ENCODE results near the gene MARK1.

MARK1 gene

GRCh38 chr1:220575718-220576497 lies 48.0 kb downstream of the MARK1 start:
- Histone ChIP-seq H3K4me3 (ENCODE audit: low read depth in 1 of 2, low read length in 2 of 2) (no peak overlapping the region), H3K27me3 (ENCODE audit: insufficient read depth, low read length, poor library complexity) (no peaks in the 10 kb centered on the region), H3K36me3 (ENCODE audit: insufficient read depth, low read length) (no peaks in the 10 kb centered on the region), H3K9ac (ENCODE audit: low read depth, low read length) (no peak overlapping the region), H2AFZ (ENCODE audit: low read depth, low read length) (no peak overlapping the region), H3K27ac (ENCODE audit: low read length) (no peak overlapping the region), H3K9me3 (ENCODE audit: insufficient read depth, low read length, severe bottlenecking) (peaks cover 10% of the 10 kb centered on the region), H3K79me2 (ENCODE audit: insufficient read depth, low read length) (no peaks in the 10 kb centered on the region), H4K20me1 (ENCODE audit: insufficient read depth, low read length) (no peaks in the 10 kb centered on the region), H3K4me1 (ENCODE audit: insufficient read depth, low read length) (no peaks in the 10 kb centered on the region), H3K4me2 (ENCODE audit: insufficient read depth, low read length) (no peak overlapping the region)
- DNase-seq (no peak), ATAC-seq (ENCODE audit: insufficient read depth, low read depth) (no peak)
- TF ChIP-seq CTCF (IDR thresholded peaks at IDR 0.05; ENCODE audit: borderline replicate concordance, extremely low read depth, low read length, poor library complexity, severe bottlenecking) (no peak), EZH2 (IDR thresholded peaks at IDR 0.05; ENCODE audit: borderline replicate concordance, low read depth, low read length, severe bottlenecking) (no peak)

- H3K27me3 ChIP-seq (ENCODE audit: insufficient read depth, low read length, poor library complexity) = no peaks in the 10 kb centered on the region
- H3K79me2 ChIP-seq (ENCODE audit: insufficient read depth, low read length) = no peaks in the 10 kb centered on the region
- no peak overlapping the region for H3K9ac ChIP-seq (ENCODE audit: low read depth, low read length)
- no peaks in the 10 kb centered on the region for H3K4me1 ChIP-seq (ENCODE audit: insufficient read depth, low read length)
- TF ChIP-seq CTCF (IDR thresholded peaks at IDR 0.05; ENCODE audit: borderline replicate concordance, extremely low read depth, low read length, poor library complexity, severe bottlenecking) (no peak), EZH2 (IDR thresholded peaks at IDR 0.05; ENCODE audit: borderline replicate concordance, low read depth, low read length, severe bottlenecking) (no peak)
- no peaks in the 10 kb centered on the region for H4K20me1 ChIP-seq (ENCODE audit: insufficient read depth, low read length)
- DNase-seq = no peak
- no peak overlapping the region for H3K27ac ChIP-seq (ENCODE audit: low read length)
- H3K4me3 ChIP-seq (ENCODE audit: low read depth in 1 of 2, low read length in 2 of 2) = no peak overlapping the region
- ATAC-seq (ENCODE audit: insufficient read depth, low read depth) = no peak
- H3K9me3 ChIP-seq (ENCODE audit: insufficient read depth, low read length, severe bottlenecking) = peaks cover 10% of the 10 kb centered on the region
- no peak overlapping the region for H2AFZ ChIP-seq (ENCODE audit: low read depth, low read length)
- no peak overlapping the region for H3K4me2 ChIP-seq (ENCODE audit: insufficient read depth, low read length)
- no peaks in the 10 kb centered on the region for H3K36me3 ChIP-seq (ENCODE audit: insufficient read depth, low read length)
Observed at GRCh38 chr1:220577926-220578325, 50.0 kb downstream of the MARK1 start.

DNA sequence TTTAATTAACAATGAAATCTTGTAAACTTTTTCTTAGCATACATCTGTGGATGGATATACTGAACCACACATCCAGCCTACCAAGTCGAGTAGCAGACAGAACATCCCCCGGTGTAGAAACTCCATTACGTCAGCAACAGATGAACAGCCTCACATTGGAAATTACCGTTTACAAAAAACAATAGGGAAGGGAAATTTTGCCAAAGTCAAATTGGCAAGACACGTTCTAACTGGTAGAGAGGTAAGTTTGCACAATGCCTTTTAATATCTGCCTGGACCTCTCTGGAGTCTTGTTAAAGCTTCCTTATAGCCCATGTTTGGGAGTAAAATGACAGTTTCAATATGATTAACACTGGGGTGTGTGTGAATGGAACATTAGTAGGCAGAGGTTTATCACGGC lies 51.4 kb downstream of the MARK1 start:
- ATAC-seq (ENCODE audit: insufficient read depth, low read depth) = no peak
- no peak for DNase-seq
- Histone ChIP-seq H3K4me2 (ENCODE audit: insufficient read depth, low read length) (no peak overlapping the region), H3K9ac (ENCODE audit: low read depth, low read length) (no peak overlapping the region), H4K20me1 (ENCODE audit: insufficient read depth, low read length) (no peaks in the 10 kb centered on the region), H3K79me2 (ENCODE audit: insufficient read depth, low read length) (no peaks in the 10 kb centered on the region), H3K36me3 (ENCODE audit: insufficient read depth, low read length) (no peaks in the 10 kb centered on the region), H3K27ac (ENCODE audit: low read length) (no peak overlapping the region), H3K27me3 (ENCODE audit: insufficient read depth, low read length, poor library complexity) (no peaks in the 10 kb centered on the region), H2AFZ (ENCODE audit: low read depth, low read length) (no peak overlapping the region), H3K9me3 (ENCODE audit: insufficient read depth, low read length, severe bottlenecking) (peaks cover 4% of the 10 kb centered on the region), H3K4me3 (ENCODE audit: low read depth in 1 of 2, low read length in 2 of 2) (no peak overlapping the region), H3K4me1 (ENCODE audit: insufficient read depth, low read length) (no peaks in the 10 kb centered on the region)
- TF ChIP-seq EZH2 (IDR thresholded peaks at IDR 0.05; ENCODE audit: borderline replicate concordance, low read depth, low read length, severe bottlenecking) = no peak
- TF ChIP-seq CTCF (IDR thresholded peaks at IDR 0.05; ENCODE audit: borderline replicate concordance, extremely low read depth, low read length, poor library complexity, severe bottlenecking) = no peak

All from DND-41 (cell line).